CD4-positive, alpha-beta T cell treated with Interleukin-17A for 1 hour (primary cell): ENCODE data around the gene MPIG6B.

Source experiments
- DNase-seq: peaks from one replicate; pipeline ENCODE4 v3.0.0-alpha.2; 2020

MPIG6B gene, protein sequence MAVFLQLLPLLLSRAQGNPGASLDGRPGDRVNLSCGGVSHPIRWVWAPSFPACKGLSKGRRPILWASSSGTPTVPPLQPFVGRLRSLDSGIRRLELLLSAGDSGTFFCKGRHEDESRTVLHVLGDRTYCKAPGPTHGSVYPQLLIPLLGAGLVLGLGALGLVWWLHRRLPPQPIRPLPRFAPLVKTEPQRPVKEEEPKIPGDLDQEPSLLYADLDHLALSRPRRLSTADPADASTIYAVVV

DNA sequence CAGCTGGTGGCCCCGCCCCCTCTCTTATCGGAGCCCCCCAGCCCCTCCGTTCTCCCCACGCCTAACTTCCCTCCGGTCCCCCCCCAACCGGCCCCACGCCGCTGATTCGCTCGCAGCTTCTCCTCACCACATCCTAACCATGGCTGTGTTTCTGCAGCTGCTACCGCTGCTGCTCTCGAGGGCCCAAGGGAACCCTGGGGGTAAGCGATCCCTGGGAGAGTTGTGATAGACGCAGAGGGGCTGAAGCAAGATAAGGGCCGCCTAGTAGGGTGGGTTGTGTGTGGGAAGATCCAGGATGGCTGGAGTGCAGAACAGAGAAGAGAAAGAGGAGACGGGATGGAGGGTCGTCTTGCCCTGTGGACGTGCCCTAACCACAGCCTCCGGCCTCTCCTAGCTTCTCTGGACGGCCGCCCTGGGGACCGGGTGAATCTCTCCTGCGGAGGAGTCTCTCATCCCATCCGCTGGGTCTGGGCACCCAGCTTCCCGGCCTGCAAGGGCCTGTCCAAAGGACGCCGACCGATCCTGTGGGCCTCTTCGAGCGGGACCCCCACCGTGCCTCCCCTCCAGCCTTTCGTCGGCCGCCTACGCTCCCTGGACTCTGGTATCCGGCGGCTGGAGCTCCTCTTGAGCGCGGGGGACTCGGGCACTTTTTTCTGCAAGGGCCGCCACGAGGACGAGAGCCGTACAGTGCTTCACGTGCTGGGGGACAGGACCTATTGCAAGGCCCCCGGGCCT, at the start of gene MPIG6B:
Gene MPIG6B (plus strand): TSS at position 129 of the 735 bp plus-strand sequence. CDS start 11 bp downstream, at position 140.
- no peak for DNase-seq

GRCh38 chr6:31676322-31676903, 46.8 kb upstream of the MPIG6B start:
- no peak for DNase-seq

DNA sequence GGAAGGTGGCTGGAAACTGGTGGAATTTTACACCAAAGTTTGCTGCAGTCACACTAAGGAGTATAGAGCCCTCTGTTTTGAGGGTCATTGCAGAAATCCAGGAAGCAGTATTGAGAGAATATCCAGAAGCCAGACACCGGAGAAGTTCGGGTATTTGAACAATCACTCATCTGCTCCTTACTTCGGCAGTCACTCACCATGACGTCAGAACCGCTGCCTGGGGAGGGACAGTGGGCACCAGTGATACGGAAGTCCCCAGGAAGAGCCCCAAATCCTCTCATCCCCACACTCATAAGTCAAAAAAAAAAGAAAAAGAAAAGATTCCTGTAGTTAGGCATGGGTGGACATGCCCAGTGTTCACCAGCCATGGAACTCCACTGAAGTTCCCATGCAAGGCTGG, 46.3 kb upstream of the MPIG6B start:
- no peak for DNase-seq

DNA sequence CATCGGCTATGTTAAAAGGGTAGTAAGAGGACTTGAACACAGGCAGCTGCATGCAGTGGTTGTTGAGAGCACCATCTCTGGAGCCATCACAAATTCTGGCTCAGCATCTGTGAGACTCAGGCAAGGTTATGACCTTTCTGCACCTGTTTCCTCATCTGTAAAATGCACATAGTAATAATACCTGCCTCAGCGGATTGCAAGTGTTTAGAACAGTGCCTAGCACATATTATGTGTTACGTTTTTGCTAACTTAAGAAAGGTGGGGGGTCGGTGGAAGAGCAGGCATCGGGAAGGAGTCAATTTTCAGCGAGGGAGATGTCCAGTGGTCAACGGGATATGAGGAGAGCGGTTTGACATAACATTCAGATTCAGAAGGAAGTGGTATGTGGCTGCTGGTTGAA, 45.2 kb upstream of the MPIG6B start:
- no peak for DNase-seq

DNA sequence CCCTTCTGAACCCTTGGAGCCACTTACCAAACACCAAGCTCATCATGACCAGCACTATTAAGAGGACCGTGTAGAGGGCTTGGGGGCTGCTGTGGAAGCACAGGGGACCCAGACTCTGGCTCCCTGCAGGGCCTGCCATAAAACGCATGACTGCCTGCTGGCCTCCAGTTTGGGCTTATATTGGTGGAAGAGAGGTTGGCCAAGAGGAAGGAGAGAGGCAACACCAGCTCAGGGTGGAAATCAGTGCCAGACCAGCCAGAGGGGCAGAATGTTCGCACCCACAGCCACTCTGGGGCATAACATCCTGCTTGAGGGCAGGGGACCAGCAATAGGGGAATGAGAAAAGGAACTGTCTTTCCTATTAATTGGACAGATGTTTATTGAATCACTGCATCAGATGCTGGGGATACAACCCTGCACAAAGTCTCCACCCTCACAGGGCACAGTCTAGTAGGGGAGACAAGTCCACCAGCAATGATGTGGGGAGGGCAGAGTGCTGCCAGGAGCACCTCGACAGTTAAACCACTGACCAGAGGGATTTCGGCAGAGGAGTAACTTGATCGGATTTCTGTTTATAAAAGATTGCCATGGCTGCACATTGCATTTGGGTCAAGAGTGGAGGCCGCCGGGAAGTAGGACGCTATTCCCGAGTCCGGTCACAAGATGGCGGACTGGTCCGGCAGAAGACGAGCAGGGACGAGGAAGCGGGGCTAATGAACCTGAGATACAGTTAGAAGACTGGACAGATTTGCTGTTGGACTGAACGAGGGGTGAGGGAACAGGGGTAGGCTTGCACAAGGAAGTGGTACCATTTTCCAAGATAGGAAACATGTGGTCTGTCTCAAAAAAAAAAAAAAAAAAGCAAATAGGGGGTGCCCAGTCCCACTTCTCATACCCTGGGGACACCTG, 42.7 kb upstream of the MPIG6B start, which contains the start of gene LY6G5C:
Gene LY6G5C (minus strand): TSS at position 842 of the 909 bp plus-strand sequence. CDS start 694 bp downstream, at position 148.
- DNase-seq = peak; percentile 79

GRCh38 chr6:31681135-31681671, 42.0 kb upstream of the MPIG6B start:
- peak; percentile 45 for DNase-seq

GRCh38 chr6:31683591-31683990, 39.6 kb upstream of the MPIG6B start:
- no peak for DNase-seq

GRCh38 chr6:31686483-31686882, 36.7 kb upstream of the MPIG6B start:
- no peak for DNase-seq

GRCh38 chr6:31687321-31687720, 35.9 kb upstream of the MPIG6B start:
- DNase-seq = no peak

DNA sequence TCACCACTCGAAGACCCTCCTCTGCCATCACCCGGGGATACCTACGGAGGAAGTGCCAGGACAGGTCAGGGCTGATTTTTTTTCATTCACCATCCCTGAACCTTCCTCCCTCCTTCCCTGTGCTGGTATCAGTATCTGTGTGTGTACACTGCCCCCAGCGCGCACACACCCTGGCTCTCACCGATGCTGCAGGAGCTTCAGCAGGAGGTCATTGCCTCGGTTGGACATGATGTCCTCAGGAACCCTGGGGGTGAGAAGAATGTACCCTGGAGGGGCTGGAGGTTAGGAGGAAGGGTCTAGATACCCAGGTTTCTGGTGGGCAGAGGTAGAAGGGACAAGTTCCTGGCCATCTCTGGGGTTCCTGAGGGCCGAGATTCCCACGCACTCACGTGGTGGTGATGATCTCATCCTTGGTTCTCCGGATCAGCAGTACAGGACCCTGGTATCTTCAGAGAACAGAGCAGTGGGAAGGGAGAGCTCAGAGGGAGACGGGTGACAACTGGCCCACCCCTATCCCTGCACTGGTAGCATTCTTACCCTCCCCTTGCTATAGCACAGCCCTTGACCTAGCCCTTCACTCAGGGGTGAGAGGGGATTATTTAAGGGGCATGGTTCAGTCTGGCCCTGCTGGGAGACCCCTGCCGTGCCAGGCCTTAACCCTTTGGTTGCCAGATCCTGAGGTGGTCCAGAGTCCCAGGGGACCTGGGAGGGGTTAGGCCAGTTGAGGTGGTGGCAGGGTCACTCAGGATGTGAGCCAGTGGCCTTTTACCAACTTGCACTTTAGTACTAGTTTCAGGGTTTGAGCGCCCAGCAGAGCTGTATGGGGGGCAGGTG, 35.1 kb upstream of the MPIG6B start:
- no peak for DNase-seq

DNA sequence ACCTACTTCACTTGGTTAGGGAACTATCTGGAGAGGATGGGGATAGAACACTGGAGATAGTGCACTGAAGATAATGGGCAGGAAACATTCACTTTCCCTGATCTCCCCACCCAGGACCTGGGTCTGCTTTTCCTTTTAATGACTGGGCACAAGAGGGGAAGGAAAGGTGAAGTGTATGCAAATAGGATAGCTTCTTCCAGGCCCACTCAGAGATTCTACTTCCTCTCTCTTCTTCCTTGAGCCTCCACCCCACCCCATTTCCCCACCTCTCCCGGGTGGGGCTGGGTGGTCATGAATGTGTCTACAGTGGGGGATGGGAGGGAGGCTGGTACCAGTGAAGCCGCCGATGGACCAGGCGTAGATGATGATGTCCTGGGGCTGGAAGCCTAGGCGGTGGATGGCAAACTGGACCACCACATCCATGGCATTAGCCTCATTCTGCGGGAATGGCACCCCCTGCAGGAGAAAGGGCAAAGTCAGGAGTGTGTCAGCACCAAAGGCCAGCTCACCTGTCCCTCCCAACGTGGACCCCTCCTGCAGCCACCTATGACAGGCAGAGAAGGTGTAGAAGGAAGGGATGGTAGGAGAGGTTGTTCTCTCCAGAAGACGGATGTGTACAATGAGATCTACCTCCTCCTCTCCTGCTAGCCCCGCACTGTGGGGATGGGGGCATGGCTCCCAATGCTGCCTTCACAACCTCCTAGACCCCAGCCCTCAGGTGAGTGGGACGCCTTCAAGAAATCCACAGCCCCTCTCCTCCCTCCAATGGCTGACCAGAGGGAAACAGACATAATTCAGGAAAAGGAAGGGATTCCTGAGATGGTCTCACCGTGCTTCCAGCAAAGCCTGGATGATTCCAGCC, 33.7 kb upstream of the MPIG6B start:
- no peak for DNase-seq

GRCh38 chr6:31690231-31691077, 32.7 kb upstream of the MPIG6B start:
- no peak for DNase-seq

GRCh38 chr6:31691078-31691463, 32.1 kb upstream of the MPIG6B start:
- DNase-seq = no peak

DNA sequence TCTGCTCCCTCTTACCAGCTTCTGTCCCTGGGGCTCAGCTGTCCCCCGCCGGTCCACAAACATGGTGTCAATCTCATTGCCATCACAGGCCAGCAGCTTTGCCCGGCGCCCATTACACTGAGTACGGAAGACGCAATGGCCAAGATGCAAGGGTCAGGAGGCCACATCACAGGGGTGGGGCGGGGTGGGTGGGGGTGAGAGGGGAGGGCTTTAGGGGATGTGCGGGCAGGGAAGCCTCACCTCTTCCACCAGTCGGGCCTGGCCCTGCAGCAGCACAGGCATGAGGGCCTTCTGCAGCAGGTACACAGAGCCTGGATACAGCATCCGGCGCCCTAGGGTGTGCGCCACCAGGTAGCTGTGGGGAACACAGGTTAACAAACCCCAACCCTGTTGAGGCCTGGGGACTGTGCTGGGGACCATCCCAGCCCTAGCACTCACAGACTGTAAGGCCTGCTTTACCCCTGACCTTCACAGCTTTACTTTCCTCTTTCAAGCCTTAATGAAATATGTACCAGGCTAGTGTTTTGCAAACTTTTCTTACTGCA, 31.5 kb upstream of the MPIG6B start:
- DNase-seq = no peak

GRCh38 chr6:31692353-31692752, 30.8 kb upstream of the MPIG6B start:
- no peak for DNase-seq

DNA sequence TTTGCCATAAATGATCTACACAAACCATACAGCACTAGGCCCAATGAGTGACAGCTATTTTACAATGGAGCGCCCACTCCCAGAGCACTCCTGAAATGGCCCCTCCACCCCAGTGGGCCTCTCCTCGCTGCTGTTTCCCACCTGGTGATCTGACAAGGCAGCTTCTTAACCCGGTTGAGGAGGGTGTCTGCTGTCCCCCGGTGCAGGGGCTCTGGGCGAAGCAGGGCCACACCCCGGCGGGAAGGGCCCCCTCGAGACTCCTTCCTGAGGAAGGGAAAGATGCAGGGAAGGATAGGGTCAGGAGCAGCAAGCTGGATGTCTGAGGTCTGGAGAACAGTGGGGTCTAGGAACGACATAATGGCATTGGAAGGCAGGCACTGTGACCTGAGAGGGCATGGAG, 30.3 kb upstream of the MPIG6B start:
- no peak for DNase-seq

- no peak for DNase-seq
These were observed 29.6 kb upstream of the MPIG6B start for GRCh38 chr6:31693535-31693934.

DNA sequence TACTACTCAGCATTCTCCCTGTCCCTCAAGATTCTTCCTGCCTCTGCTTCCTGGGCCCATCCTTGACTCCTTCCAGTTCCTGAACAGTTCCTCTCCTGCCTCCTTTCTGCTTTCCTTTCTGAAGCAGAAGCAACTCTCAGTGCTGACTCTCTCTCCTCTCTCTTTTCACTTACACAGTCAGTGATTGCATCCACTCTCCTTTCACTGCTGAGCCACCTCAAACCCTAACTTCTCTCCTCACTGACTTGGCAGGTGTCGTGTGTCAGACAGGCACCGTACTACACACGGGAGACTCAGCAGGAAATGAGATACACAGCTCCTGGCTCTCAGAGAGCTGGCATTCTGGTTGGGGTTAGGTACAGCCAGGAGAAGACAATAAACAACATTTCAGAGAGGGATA, 25.6 kb upstream of the MPIG6B start:
- DNase-seq = no peak

- DNase-seq = no peak
These were observed 22.3 kb upstream of the MPIG6B start for GRCh38 chr6:31700740-31701401.
